HCT116 (cell line): ENCODE data around the gene ACCS. TPM values are rescaled to one million over a fixed set of nuclear protein-coding genes. Genes with fewer than 3 reads are reported as not detected.

Experiments
- ATAC-seq: fragments of 200-7000 bp; cut with Tn5 transposase; 2 replicates; pipeline ENCODE4 v1.9.1; 2020; ENCODE audit warnings: mild to moderate bottlenecking, moderate library complexity
- BruUV-seq: library from RNA; stranded (reverse); fragments of 400-500 nt; replicated peaks from 2 replicates; lab custom pipeline; 2021; lab: Mats Ljungman, UMichigan
- CTCF ChIA-PET: fragments of 300-600 bp; sonication (Branson Sonifier 250); formaldehyde crosslinking; loops from one replicate; lab custom pipeline; 2021; ENCODE audit warnings: antibody characterized with exemption; lab: Charles Lee
- POLR2A ChIA-PET: fragments of 300-600, 350-600 bp; sonication (Branson Sonifier 250); formaldehyde crosslinking; loops from one replicate; lab custom pipeline; 2021; ENCODE audit warnings: antibody characterized with exemption; lab: Charles Lee
- RAD21 ChIA-PET, 2 experiments: fragments of 300-600 bp; sonication (Branson Sonifier 250); formaldehyde crosslinking; loops; one replicate each; lab custom pipeline; 2023; ENCODE audit warnings: low total read pairs in 2 of 2; ENCODE audit not compliant: uncharacterized antibody in 2 of 2, unreplicated experiment in 2 of 2, low non-redundant PET in 1 of 2; lab: Charles Lee
- DNase-seq: peaks from one replicate; pipeline ENCODE4 v3.0.0-alpha.2; 2010; ENCODE audit warnings: low read depth, low spot score
- H2AFZ ChIP-seq: fragments of 200-600 bp; shearing (Covaris generic), sonication (generic); 2 replicates; pipeline ENCODE4 v1.6.1; 2017; ENCODE audit warnings: low read depth, mixed run types, mixed read lengths, antibody characterized with exemption, low read length; ENCODE audit not compliant: poor library complexity, severe bottlenecking
- H3K27ac ChIP-seq: 2 replicates; pipeline ENCODE4 v1.5.1; 2012; ENCODE audit warnings: low read depth, low read length
- H3K27me3 ChIP-seq: fragments of 200-600 bp; sonication (generic); 2 replicates; pipeline ENCODE4 v1.6.1; 2016; ENCODE audit warnings: mixed run types, low read length, mixed read lengths; ENCODE audit not compliant: insufficient read depth
- H3K36me3 ChIP-seq, 2 experiments: fragments of 200-500 bp in 1 of 2; fragments of 200-600 bp in 1 of 2; sonication (Bioruptor generic) in 1 of 2; sonication (generic) in 1 of 2; 2 replicates each; pipeline versions ENCODE4 v1.5.1 to v1.6.1; 2014 to 2016; ENCODE audit warnings: low read length in 2 of 2, inconsistent platforms in 1 of 2, mixed read lengths in 1 of 2, mixed run types in 1 of 2; ENCODE audit not compliant: insufficient read depth in 2 of 2, control insufficient read depth in 1 of 2
- H3K4me1 ChIP-seq, 2 experiments: fragments of 200-600 bp in 1 of 2; sonication (generic) in 1 of 2; 2 replicates each; pipeline versions ENCODE4 v1.5.1 to v1.6.1; 2012 to 2017; ENCODE audit warnings: low read length in 2 of 2, inconsistent platforms in 1 of 2, mild to moderate bottlenecking in 1 of 2, mixed read lengths in 1 of 2, mixed run types in 1 of 2, moderate library complexity in 1 of 2; ENCODE audit not compliant: insufficient read depth in 2 of 2, control insufficient read depth in 1 of 2
- H3K4me2 ChIP-seq: fragments of 200-600 bp; sonication (generic); 2 replicates; pipeline ENCODE4 v1.6.1; 2017; ENCODE audit warnings: mixed run types, low read length, mixed read lengths
- H3K4me3 ChIP-seq, 2 experiments: fragments of 200-600 bp in 1 of 2; sonication (generic) in 1 of 2; replicated peaks in 1 of 2; 2 replicates each; pipeline ENCODE4 v1.5.1; 2011 to 2016; ENCODE audit warnings: low read length in 2 of 2, control low read depth in 1 of 2, low read depth in 1 of 2, mild to moderate bottlenecking in 1 of 2, mixed read lengths in 1 of 2, mixed run types in 1 of 2
- H3K79me2 ChIP-seq: fragments of 200-600 bp; sonication (generic); 2 replicates; pipeline ENCODE4 v1.6.1; 2017; ENCODE audit warnings: mild to moderate bottlenecking, mixed run types, low read length, moderate library complexity, mixed read lengths; ENCODE audit not compliant: insufficient read depth
- H3K9ac ChIP-seq: fragments of 200-600 bp; sonication (generic); 2 replicates; pipeline ENCODE4 v1.6.1; 2016; ENCODE audit warnings: low read length, mixed read lengths
- H3K9me2 ChIP-seq: fragments of 200-600 bp; sonication (generic), shearing (Covaris generic); 2 replicates; pipeline ENCODE4 v1.6.1; 2017; ENCODE audit warnings: mixed run types, mild to moderate bottlenecking, moderate library complexity; ENCODE audit not compliant: insufficient read depth
- H3K9me3 ChIP-seq, 2 experiments: fragments of 200-500 bp in 1 of 2; fragments of 200-600 bp in 1 of 2; sonication (Bioruptor generic) in 1 of 2; sonication (generic) in 1 of 2; 2 replicates each; pipeline ENCODE4 v1.6.1; 2014 to 2017; ENCODE audit warnings: low read length in 2 of 2, mixed read lengths in 2 of 2, inconsistent platforms in 1 of 2, low read depth in 1 of 2, mild to moderate bottlenecking in 1 of 2, mixed run types in 1 of 2, moderate library complexity in 1 of 2; ENCODE audit not compliant: control insufficient read depth in 1 of 2, insufficient read depth in 1 of 2
- H4K20me1 ChIP-seq: fragments of 200-600 bp; sonication (generic), shearing (Covaris generic); 2 replicates; pipeline ENCODE4 v1.6.1; 2017; ENCODE audit warnings: mixed run types, mild to moderate bottlenecking, moderate library complexity; ENCODE audit not compliant: insufficient read depth
- ATF3 ChIP-seq: IDR thresholded peaks from 2 replicates; pipeline ENCODE4 v1.6.1; 2012
- CBX3 ChIP-seq: IDR thresholded peaks from 2 replicates; pipeline ENCODE4 v1.6.1; 2012; ENCODE audit warnings: low read depth
- CEBPB ChIP-seq: IDR thresholded peaks from 2 replicates; pipeline ENCODE4 v1.6.1; 2012; ENCODE audit warnings: low read depth
- CTCF ChIP-seq, 3 experiments: fragments of 200-600 bp in 1 of 3; sonication (generic) in 1 of 3; IDR thresholded peaks in 2 of 3; conservative IDR thresholded peaks in 1 of 3; 2 replicates each; pipeline ENCODE4 v1.5.1; 2012 to 2017; ENCODE audit warnings: low read depth in 2 of 3, low read length in 2 of 3, antibody characterized with exemption in 1 of 3, borderline replicate concordance in 1 of 3, control low read depth in 1 of 3, mild to moderate bottlenecking in 1 of 3, mixed read lengths in 1 of 3, mixed run types in 1 of 3, moderate library complexity in 1 of 3; ENCODE audit not compliant: insufficient read depth in 1 of 3
- EZH2phosphoT487 ChIP-seq: fragments of 200-600 bp; IDR thresholded peaks from 2 replicates; pipeline ENCODE4 v1.6.1; 2018; ENCODE audit warnings: antibody characterized with exemption, borderline replicate concordance
- JUND ChIP-seq: IDR thresholded peaks from 2 replicates; pipeline ENCODE4 v1.6.1; 2012
- MAX ChIP-seq: IDR thresholded peaks from 2 replicates; pipeline ENCODE4 v1.6.1; 2012
- POLR2A ChIP-seq: IDR thresholded peaks from 2 replicates; pipeline ENCODE4 v1.7.0; 2011; ENCODE audit warnings: borderline replicate concordance; ENCODE audit not compliant: insufficient read depth, insufficient read length; ENCODE audit errors: extremely low read depth
- POLR2AphosphoS5 ChIP-seq: IDR thresholded peaks from 2 replicates; pipeline ENCODE4 v1.6.1; 2011; ENCODE audit warnings: mild to moderate bottlenecking, low read depth, low read length, moderate library complexity
- RAD21 ChIP-seq: IDR thresholded peaks from 2 replicates; pipeline ENCODE4 v1.6.1; 2012; ENCODE audit warnings: low read depth, mild to moderate bottlenecking
- REST ChIP-seq: IDR thresholded peaks from 2 replicates; pipeline ENCODE4 v1.6.1; 2012; ENCODE audit warnings: low read depth
- SIN3A ChIP-seq: IDR thresholded peaks from 2 replicates; pipeline ENCODE4 v1.6.1; 2012; ENCODE audit warnings: low read depth
- SP1 ChIP-seq: IDR thresholded peaks from 2 replicates; pipeline ENCODE4 v1.6.1; 2012; ENCODE audit warnings: low read depth
- TCF7L2 ChIP-seq: IDR thresholded peaks from 2 replicates; pipeline ENCODE4 v1.7.0; 2011; ENCODE audit warnings: borderline replicate concordance, inconsistent platforms; ENCODE audit not compliant: insufficient read depth, insufficient read length; ENCODE audit errors: extremely low read depth
- ZBTB33 ChIP-seq: IDR thresholded peaks from 2 replicates; pipeline ENCODE4 v1.6.1; 2011; ENCODE audit warnings: mild to moderate bottlenecking, low read length, moderate library complexity; ENCODE audit not compliant: insufficient replicate concordance; ENCODE audit errors: extremely low read depth
- ZFX ChIP-seq: fragments of 450-650 bp; IDR thresholded peaks from 2 replicates; pipeline ENCODE4 v1.6.1; 2017
- ZNF274 ChIP-seq: fragments of 200-500 bp; sonication (Bioruptor generic); IDR thresholded peaks from 2 replicates; pipeline ENCODE4 v1.6.1; 2014; ENCODE audit warnings: mild to moderate bottlenecking, low read depth, low read length, inconsistent platforms
- intact Hi-C: fragments of 100-400 bp; cut with micrococcal nuclease; formaldehyde crosslinking; loops from 2 replicates; pipeline ENCODE4 v1.10.0; 2022
- total RNA-seq: library from RNA; stranded (reverse); gene quantifications from one replicate; pipeline ENCODE4 v1.2.1, GENCODE V29; 2021; ENCODE audit not compliant: unreplicated experiment

Gene ACCS
- total RNA-seq, 1 experiment from 2014 or later = 13.2 TPM

- H3K9ac ChIP-seq = no peak overlapping the region
- ATAC-seq = no peak
- POLR2A ChIA-PET = no interaction called here
- H3K4me2 ChIP-seq = no peak overlapping the region
- no peaks in the 10 kb centered on the region for H3K79me2 ChIP-seq
- H3K9me2 ChIP-seq = no peaks in the 10 kb centered on the region
- no peaks in the 10 kb centered on the region for H4K20me1 ChIP-seq
- TF ChIP-seq JUND = no peak
- no peak for TF ChIP-seq ATF3
- TF ChIP-seq REST = no peak
- TF ChIP-seq ZNF274 = no peak
- TF ChIP-seq POLR2A = no peak
- TF ChIP-seq ZFX = no peak
- TF ChIP-seq RAD21 = no peak
- no peak for TF ChIP-seq SP1
- no peak for TF ChIP-seq CEBPB
- no peak for TF ChIP-seq MAX
- TF ChIP-seq SIN3A = no peak
- no peak for TF ChIP-seq TCF7L2
- TF ChIP-seq EZH2phosphoT487 = no peak
- TF ChIP-seq CTCF (IDR thresholded peaks at IDR 0.05 in 2 of 3, conservative IDR thresholded peaks at IDR 0.05 in 1 of 3; ENCODE audit: borderline replicate concordance in 1 of 3, insufficient read depth in 1 of 3, low read depth in 2 of 3, low read length in 2 of 3) = no peak
- no peak for TF ChIP-seq POLR2AphosphoS5
- no peak for TF ChIP-seq CBX3
- TF ChIP-seq ZBTB33 = no peak
- TF ChIP-seq, all 23 proteins: peak for 0
- Histone ChIP-seq H3K4me1 (peaks cover 0 to 3% of the 10 kb centered on the region in 2 experiments; a peak in 1 of 4 replicates), H3K9me3 (no peaks in the 10 kb centered on the region), H3K27me3 (no peaks in the 10 kb centered on the region), H3K4me3 (no peak overlapping the region), H2AFZ (no peak overlapping the region), H3K27ac (no peak overlapping the region), H3K36me3 (no peaks in the 10 kb centered on the region)
- no TSS peak for BruUV-seq
- ChIA-PET CTCF (interaction anchor here (1.2 kb wide), 1 partner anchor 145 kb away, joined by 3 read pairs; no protein-coding TSS in a partner anchor), RAD21 (no interaction called here)
- intact Hi-C loops = loop anchor here (2.0 kb wide), 1 partner anchor 46 kb away; no protein-coding TSS in a partner anchor
- no peak for DNase-seq
Observed at GRCh38 chr11:44034639-44035038, 31.4 kb upstream of the ACCS start.
